H1 (cell line): ENCODE measurements around the gene FRMD4A.

Experiments used
- ATF3 ChIP-seq: IDR thresholded peaks from 2 replicates; pipeline ENCODE4 v1.6.1; 2011; ENCODE audit warnings: low read depth, mild to moderate bottlenecking, low read length; ENCODE audit not compliant: insufficient read depth
- EP300 ChIP-seq, 2 experiments: IDR thresholded peaks; 1 replicate in 1 of 2; 2 replicates in 1 of 2; pipeline ENCODE4 v1.6.1; 2011 to 2012; ENCODE audit warnings: low read depth in 2 of 2, low read length in 2 of 2, mild to moderate bottlenecking in 2 of 2, borderline replicate concordance in 1 of 2, inconsistent platforms in 1 of 2, moderate library complexity in 1 of 2
- NRF1 ChIP-seq: IDR thresholded peaks from 2 replicates; pipeline ENCODE4 v1.6.1; 2011; ENCODE audit warnings: mild to moderate bottlenecking, low read depth, low read length, improper control_type of control experiment
- TEAD4 ChIP-seq: IDR thresholded peaks from 2 replicates; pipeline ENCODE4 v1.6.1; 2012; ENCODE audit warnings: low read depth, low read length, inconsistent platforms, mixed read lengths
- TF ChIP-seq, protein P1 (sequence below): IDR thresholded peaks from 2 replicates; pipeline ENCODE4 v1.6.1; 2012; ENCODE audit warnings: low read length, inconsistent platforms
- TF ChIP-seq, protein P2 (sequence below), 3 experiments: IDR thresholded peaks; 1 replicate in 2 of 3; 2 replicates in 1 of 3; pipeline versions ENCODE4 v1.5.1 to v1.6.1; 2011; ENCODE audit warnings: low read length in 3 of 3, mild to moderate bottlenecking in 3 of 3, inconsistent platforms in 2 of 3, low read depth in 1 of 3, moderate library complexity in 1 of 3; ENCODE audit not compliant: insufficient read depth in 1 of 3; ENCODE audit errors: control extremely low read depth in 1 of 3

GRCh38 chr10:14369906-14370305 is 39.2 kb upstream of the FRMD4A start:
- no peak for TF ChIP-seq TEAD4
- TF ChIP-seq ATF3 = no peak
- TF ChIP-seq, protein P1, sequence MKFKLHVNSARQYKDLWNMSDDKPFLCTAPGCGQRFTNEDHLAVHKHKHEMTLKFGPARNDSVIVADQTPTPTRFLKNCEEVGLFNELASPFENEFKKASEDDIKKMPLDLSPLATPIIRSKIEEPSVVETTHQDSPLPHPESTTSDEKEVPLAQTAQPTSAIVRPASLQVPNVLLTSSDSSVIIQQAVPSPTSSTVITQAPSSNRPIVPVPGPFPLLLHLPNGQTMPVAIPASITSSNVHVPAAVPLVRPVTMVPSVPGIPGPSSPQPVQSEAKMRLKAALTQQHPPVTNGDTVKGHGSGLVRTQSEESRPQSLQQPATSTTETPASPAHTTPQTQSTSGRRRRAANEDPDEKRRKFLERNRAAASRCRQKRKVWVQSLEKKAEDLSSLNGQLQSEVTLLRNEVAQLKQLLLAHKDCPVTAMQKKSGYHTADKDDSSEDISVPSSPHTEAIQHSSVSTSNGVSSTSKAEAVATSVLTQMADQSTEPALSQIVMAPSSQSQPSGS = no peak
- TF ChIP-seq, protein P2, sequence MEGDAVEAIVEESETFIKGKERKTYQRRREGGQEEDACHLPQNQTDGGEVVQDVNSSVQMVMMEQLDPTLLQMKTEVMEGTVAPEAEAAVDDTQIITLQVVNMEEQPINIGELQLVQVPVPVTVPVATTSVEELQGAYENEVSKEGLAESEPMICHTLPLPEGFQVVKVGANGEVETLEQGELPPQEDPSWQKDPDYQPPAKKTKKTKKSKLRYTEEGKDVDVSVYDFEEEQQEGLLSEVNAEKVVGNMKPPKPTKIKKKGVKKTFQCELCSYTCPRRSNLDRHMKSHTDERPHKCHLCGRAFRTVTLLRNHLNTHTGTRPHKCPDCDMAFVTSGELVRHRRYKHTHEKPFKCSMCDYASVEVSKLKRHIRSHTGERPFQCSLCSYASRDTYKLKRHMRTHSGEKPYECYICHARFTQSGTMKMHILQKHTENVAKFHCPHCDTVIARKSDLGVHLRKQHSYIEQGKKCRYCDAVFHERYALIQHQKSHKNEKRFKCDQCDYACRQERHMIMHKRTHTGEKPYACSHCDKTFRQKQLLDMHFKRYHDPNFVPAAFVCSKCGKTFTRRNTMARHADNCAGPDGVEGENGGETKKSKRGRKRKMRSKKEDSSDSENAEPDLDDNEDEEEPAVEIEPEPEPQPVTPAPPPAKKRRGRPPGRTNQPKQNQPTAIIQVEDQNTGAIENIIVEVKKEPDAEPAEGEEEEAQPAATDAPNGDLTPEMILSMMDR (IDR thresholded peaks at IDR 0.05; ENCODE audit: control extremely low read depth in 1 of 3, insufficient read depth in 1 of 3, low read depth in 1 of 3, low read length in 3 of 3) = no peak
- TF ChIP-seq NRF1 = no peak
- TF ChIP-seq EP300 (IDR thresholded peaks at IDR 0.05; ENCODE audit: borderline replicate concordance in 1 of 2, low read depth in 2 of 2, low read length in 2 of 2) = no peak
